NB4 (cell line): ENCODE data around the gene SPATA16.

ENCODE experiments used
- MYC ChIP-seq: IDR thresholded peaks from 2 replicates; pipeline ENCODE4 v1.6.1; 2011; ENCODE audit warnings: low read depth, low read length
- POLR2A ChIP-seq: IDR thresholded peaks from 2 replicates; pipeline ENCODE4 v1.6.1; 2011; ENCODE audit warnings: mild to moderate bottlenecking; ENCODE audit not compliant: insufficient read length; ENCODE audit errors: extremely low read depth
- TF ChIP-seq, protein P1 (sequence below): IDR thresholded peaks from one replicate; pipeline ENCODE4 v1.5.1; 2012; ENCODE audit warnings: low read depth, low read length
- TF ChIP-seq, protein P2 (sequence below): IDR thresholded peaks from 2 replicates; pipeline ENCODE4 v1.6.1; 2011; ENCODE audit warnings: low read depth, low read length

DNA sequence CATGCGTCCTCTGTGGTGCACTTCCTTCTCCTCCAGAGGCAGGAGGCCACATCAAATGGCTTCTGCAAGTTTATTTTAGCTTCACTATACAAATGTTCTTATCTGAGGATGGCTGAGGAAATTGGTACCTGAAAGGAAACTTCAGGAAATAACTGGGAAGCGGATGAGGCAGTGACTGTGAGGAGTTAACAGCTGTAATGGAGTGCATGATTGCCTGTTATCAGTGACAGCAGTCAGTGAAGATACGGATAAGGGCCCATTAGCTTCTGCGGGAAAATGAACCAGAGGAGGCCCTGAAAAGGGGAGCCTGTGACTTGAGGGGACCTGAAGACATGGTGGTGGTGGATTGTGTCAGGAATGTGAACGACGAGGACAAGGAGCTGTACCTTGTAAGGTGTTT, 51.8 kb downstream of the SPATA16 start:
- TF ChIP-seq POLR2A (no peak), MYC (no peak)
- TF ChIP-seq, protein P1, sequence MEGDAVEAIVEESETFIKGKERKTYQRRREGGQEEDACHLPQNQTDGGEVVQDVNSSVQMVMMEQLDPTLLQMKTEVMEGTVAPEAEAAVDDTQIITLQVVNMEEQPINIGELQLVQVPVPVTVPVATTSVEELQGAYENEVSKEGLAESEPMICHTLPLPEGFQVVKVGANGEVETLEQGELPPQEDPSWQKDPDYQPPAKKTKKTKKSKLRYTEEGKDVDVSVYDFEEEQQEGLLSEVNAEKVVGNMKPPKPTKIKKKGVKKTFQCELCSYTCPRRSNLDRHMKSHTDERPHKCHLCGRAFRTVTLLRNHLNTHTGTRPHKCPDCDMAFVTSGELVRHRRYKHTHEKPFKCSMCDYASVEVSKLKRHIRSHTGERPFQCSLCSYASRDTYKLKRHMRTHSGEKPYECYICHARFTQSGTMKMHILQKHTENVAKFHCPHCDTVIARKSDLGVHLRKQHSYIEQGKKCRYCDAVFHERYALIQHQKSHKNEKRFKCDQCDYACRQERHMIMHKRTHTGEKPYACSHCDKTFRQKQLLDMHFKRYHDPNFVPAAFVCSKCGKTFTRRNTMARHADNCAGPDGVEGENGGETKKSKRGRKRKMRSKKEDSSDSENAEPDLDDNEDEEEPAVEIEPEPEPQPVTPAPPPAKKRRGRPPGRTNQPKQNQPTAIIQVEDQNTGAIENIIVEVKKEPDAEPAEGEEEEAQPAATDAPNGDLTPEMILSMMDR = no peak
- TF ChIP-seq, protein P2, sequence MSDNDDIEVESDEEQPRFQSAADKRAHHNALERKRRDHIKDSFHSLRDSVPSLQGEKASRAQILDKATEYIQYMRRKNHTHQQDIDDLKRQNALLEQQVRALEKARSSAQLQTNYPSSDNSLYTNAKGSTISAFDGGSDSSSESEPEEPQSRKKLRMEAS = no peak
